Measurements from ENCODE around the gene CA10. TPM values are rescaled to one million over a fixed set of nuclear protein-coding genes. Genes with fewer than 3 reads are reported as not detected.

Gene CA10
- total and polyA plus RNA-seq, 8 donors, result 1.3 TPM; not detected in 7

GRCh38 chr17:51901242-51901641, 257.3 kb downstream of the CA10 start:
- Histone ChIP-seq H3K27ac (no peak overlapping the region), H3K36me3 (no peaks in the 10 kb centered on the region), H3K4me3 (no peak overlapping the region), H3K27me3 (no peaks in the 10 kb centered on the region), H3K4me1 (no peaks in the 10 kb centered on the region), H3K9me3 (no peaks in the 10 kb centered on the region)
- WGBS, 5 donors, result 0 to 58% (median 35%) methylated on average over 1 of the region's 1 CpG
- TF ChIP-seq CTCF (IDR thresholded peaks at IDR 0.05) (no peak), POLR2AphosphoS5 (IDR thresholded peaks at IDR 0.05) (no peak), EP300 (IDR thresholded peaks at IDR 0.05) (no peak), POLR2A (IDR thresholded peaks at IDR 0.05) (no peak)
- intact Hi-C loops (cut with DNase I; ENCODE audit: low total_unique reads), result no loop called here
- DNase-seq, result no peak

- no peak overlapping the region for H3K27ac ChIP-seq
- no peaks in the 10 kb centered on the region for H3K27me3 ChIP-seq
- H3K36me3 ChIP-seq, result no peaks in the 10 kb centered on the region
- H3K9me3 ChIP-seq, result no peaks in the 10 kb centered on the region
- TF ChIP-seq EP300 (IDR thresholded peaks at IDR 0.05), result no peak
- no peak for TF ChIP-seq POLR2A (IDR thresholded peaks at IDR 0.05)
- TF ChIP-seq POLR2AphosphoS5 (IDR thresholded peaks at IDR 0.05), result no peak
- no peak for TF ChIP-seq CTCF (IDR thresholded peaks at IDR 0.05)
- 79 to 95% (median 86%) methylated on average over 2 of the region's 2 CpGs for WGBS, 5 donors
- no peak overlapping the region for H3K4me3 ChIP-seq
- no peak for DNase-seq
- H3K4me1 ChIP-seq, result no peaks in the 10 kb centered on the region
- intact Hi-C loops (cut with DNase I; ENCODE audit: low total_unique reads), result no loop called here
Measured at GRCh38 chr17:51891936-51892335, 266.6 kb downstream of the CA10 start.

GRCh38 chr17:51890710-51891109, 267.8 kb downstream of the CA10 start:
- Histone ChIP-seq H3K9me3 (no peaks in the 10 kb centered on the region), H3K27ac (no peak overlapping the region), H3K4me3 (no peak overlapping the region), H3K27me3 (no peaks in the 10 kb centered on the region), H3K36me3 (no peaks in the 10 kb centered on the region), H3K4me1 (no peaks in the 10 kb centered on the region)
- 70 to 93% (median 83%) methylated on average over 1 of the region's 1 CpG for WGBS, 5 donors
- DNase-seq, result no peak
- intact Hi-C loops (cut with DNase I; ENCODE audit: low total_unique reads), result no loop called here
- no peak for TF ChIP-seq EP300 (IDR thresholded peaks at IDR 0.05)
- no peak for TF ChIP-seq POLR2AphosphoS5 (IDR thresholded peaks at IDR 0.05)
- no peak for TF ChIP-seq CTCF (IDR thresholded peaks at IDR 0.05)
- TF ChIP-seq POLR2A (IDR thresholded peaks at IDR 0.05), result no peak

GRCh38 chr17:51888816-51889215, 269.7 kb downstream of the CA10 start:
- no peaks in the 10 kb centered on the region for H3K27me3 ChIP-seq
- no peak for TF ChIP-seq POLR2AphosphoS5 (IDR thresholded peaks at IDR 0.05)
- no peak for TF ChIP-seq CTCF (IDR thresholded peaks at IDR 0.05)
- no peak for TF ChIP-seq POLR2A (IDR thresholded peaks at IDR 0.05)
- TF ChIP-seq EP300 (IDR thresholded peaks at IDR 0.05), result no peak
- H3K4me3 ChIP-seq, result no peak overlapping the region
- WGBS, 5 donors, result 68 to 90% (median 83%) methylated on average over 2 of the region's 2 CpGs
- no peak for DNase-seq
- no peaks in the 10 kb centered on the region for H3K4me1 ChIP-seq
- no peak overlapping the region for H3K27ac ChIP-seq
- no peaks in the 10 kb centered on the region for H3K9me3 ChIP-seq
- no peaks in the 10 kb centered on the region for H3K36me3 ChIP-seq
- intact Hi-C loops (cut with DNase I; ENCODE audit: low total_unique reads), result no loop called here
